Measurements from ENCODE around the gene ZC3H7B. TPM values are rescaled to one million over a fixed set of nuclear protein-coding genes. Genes with fewer than 3 reads are reported as not detected.

Gene ZC3H7B
- total and polyA plus RNA-seq, 2 experiments from 2014 or later = 5.7 to 61.5 TPM

DNA sequence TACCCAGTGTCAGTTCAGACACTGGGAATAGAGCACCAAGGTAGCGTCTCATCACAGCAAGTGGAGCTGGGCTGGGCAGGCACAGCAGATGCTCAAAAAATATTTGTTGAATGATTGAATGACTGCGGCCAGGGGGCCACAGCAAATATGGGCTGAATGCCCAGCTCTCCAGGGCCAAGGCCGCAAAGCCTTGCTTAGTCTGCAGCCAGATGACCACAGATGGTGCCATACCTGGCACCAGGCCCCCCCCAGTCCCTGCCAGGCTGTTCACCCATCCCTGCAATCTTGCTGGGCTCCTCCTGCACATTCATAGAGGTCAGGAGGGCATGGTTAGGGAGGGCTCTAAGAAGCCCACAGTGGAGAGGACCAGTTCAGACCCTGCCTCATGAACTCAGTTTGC is 32.9 kb downstream of the ZC3H7B start (continued):
- TF ChIP-seq CREB1 (CRISPR knock-in tag; IDR thresholded peaks at IDR 0.05; ENCODE audit: low read depth) = no peak
- TF ChIP-seq JUNB (IDR thresholded peaks at IDR 0.05; ENCODE audit: unreplicated experiment) = no peak
- no peak for TF ChIP-seq ZNF331 (CRISPR knock-in tag; IDR thresholded peaks at IDR 0.05; ENCODE audit: low read depth)
- no peak for TF ChIP-seq EZH2phosphoT487 (IDR thresholded peaks at IDR 0.05; ENCODE audit: unreplicated experiment)
- TF ChIP-seq, protein P1, sequence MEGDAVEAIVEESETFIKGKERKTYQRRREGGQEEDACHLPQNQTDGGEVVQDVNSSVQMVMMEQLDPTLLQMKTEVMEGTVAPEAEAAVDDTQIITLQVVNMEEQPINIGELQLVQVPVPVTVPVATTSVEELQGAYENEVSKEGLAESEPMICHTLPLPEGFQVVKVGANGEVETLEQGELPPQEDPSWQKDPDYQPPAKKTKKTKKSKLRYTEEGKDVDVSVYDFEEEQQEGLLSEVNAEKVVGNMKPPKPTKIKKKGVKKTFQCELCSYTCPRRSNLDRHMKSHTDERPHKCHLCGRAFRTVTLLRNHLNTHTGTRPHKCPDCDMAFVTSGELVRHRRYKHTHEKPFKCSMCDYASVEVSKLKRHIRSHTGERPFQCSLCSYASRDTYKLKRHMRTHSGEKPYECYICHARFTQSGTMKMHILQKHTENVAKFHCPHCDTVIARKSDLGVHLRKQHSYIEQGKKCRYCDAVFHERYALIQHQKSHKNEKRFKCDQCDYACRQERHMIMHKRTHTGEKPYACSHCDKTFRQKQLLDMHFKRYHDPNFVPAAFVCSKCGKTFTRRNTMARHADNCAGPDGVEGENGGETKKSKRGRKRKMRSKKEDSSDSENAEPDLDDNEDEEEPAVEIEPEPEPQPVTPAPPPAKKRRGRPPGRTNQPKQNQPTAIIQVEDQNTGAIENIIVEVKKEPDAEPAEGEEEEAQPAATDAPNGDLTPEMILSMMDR (conservative IDR thresholded peaks at IDR 0.05; ENCODE audit: low read depth in 2 of 2) = no peak
- TF ChIP-seq, protein P2, sequence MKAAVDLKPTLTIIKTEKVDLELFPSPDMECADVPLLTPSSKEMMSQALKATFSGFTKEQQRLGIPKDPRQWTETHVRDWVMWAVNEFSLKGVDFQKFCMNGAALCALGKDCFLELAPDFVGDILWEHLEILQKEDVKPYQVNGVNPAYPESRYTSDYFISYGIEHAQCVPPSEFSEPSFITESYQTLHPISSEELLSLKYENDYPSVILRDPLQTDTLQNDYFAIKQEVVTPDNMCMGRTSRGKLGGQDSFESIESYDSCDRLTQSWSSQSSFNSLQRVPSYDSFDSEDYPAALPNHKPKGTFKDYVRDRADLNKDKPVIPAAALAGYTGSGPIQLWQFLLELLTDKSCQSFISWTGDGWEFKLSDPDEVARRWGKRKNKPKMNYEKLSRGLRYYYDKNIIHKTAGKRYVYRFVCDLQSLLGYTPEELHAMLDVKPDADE (IDR thresholded peaks at IDR 0.05) = no peak

DNA sequence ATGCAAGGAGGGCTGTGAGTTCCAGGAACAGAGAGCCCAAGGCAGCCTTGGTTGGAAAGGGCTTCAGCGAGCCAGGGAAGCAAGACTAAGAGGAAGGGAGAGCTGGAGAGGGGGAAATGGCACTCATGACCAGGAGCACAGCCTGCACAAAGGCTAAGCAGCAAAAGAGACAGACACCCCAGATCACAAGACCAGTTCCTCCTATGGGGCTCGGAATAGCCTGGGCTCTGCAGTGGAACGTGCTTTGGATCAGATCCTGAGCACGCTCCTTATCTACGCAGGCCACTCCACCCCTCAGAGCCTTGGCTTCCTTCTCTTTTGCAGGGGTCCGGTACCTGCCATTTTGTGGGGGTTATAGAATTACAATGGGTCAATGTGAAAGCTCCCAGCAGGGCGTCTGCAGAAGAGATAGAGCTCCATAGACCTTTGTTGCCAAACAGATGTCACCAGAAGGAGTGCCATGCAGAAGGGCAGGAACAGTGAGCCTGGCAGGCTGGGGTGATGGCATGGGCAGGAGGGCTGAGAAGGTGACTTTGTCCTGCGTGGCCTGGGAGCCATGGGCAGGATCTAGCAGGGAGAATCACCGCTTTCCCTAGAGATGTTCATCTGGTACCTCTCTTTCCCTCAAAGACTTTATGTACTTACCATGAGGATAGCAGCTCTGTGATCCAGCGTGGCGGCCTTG is 33.8 kb downstream of the ZC3H7B start:
- Histone ChIP-seq H3K4me3 (no peak overlapping the region), H3K36me3 (ENCODE audit: insufficient read depth) (peaks cover 4% of the 10 kb centered on the region; the same call in 1 of the 2 replicates), H4K20me1 (replicated peaks; ENCODE audit: insufficient read depth) (peaks cover 5% of the 10 kb centered on the region; the same call in 1 of the 2 replicates), H2AFZ (no peak overlapping the region), H3K27me3 (ENCODE audit: insufficient read depth) (no peaks in the 10 kb centered on the region), H3K79me2 (replicated peaks; ENCODE audit: insufficient read depth) (no peaks in the 10 kb centered on the region), H3K4me1 (ENCODE audit: insufficient read depth) (no peaks in the 10 kb centered on the region), H3F3A (replicated peaks; ENCODE audit: low read depth) (no peaks in the 10 kb centered on the region), H3K27ac (ENCODE audit: low read depth) (no peak overlapping the region), H3K9me2 (ENCODE audit: insufficient read depth) (no peaks in the 10 kb centered on the region), H3K4me2 (no peak overlapping the region)
- H3K36me3 Mint-ChIP-seq (ENCODE audit: low read depth) = peaks cover 39% of the 10 kb centered on the region
- peak; percentile 14; the same call in 1 of the 3 replicates for ATAC-seq
- no peak overlapping the region for H3K27ac Mint-ChIP-seq
- H3K4me1 Mint-ChIP-seq = peaks cover 2% of the 10 kb centered on the region; the same call in 1 of the 3 replicates
- no peak overlapping the region; the same call in 2 of the 3 replicates for H3K4me3 Mint-ChIP-seq
- no peak for DNase-seq (ENCODE audit: low spot score)
- peaks cover 9% of the 10 kb centered on the region for H3K27me3 Mint-ChIP-seq (ENCODE audit: insufficient read depth, low read depth, poor library complexity)
- no peaks in the 10 kb centered on the region for H3K9me3 Mint-ChIP-seq
- TF ChIP-seq, protein P3, sequence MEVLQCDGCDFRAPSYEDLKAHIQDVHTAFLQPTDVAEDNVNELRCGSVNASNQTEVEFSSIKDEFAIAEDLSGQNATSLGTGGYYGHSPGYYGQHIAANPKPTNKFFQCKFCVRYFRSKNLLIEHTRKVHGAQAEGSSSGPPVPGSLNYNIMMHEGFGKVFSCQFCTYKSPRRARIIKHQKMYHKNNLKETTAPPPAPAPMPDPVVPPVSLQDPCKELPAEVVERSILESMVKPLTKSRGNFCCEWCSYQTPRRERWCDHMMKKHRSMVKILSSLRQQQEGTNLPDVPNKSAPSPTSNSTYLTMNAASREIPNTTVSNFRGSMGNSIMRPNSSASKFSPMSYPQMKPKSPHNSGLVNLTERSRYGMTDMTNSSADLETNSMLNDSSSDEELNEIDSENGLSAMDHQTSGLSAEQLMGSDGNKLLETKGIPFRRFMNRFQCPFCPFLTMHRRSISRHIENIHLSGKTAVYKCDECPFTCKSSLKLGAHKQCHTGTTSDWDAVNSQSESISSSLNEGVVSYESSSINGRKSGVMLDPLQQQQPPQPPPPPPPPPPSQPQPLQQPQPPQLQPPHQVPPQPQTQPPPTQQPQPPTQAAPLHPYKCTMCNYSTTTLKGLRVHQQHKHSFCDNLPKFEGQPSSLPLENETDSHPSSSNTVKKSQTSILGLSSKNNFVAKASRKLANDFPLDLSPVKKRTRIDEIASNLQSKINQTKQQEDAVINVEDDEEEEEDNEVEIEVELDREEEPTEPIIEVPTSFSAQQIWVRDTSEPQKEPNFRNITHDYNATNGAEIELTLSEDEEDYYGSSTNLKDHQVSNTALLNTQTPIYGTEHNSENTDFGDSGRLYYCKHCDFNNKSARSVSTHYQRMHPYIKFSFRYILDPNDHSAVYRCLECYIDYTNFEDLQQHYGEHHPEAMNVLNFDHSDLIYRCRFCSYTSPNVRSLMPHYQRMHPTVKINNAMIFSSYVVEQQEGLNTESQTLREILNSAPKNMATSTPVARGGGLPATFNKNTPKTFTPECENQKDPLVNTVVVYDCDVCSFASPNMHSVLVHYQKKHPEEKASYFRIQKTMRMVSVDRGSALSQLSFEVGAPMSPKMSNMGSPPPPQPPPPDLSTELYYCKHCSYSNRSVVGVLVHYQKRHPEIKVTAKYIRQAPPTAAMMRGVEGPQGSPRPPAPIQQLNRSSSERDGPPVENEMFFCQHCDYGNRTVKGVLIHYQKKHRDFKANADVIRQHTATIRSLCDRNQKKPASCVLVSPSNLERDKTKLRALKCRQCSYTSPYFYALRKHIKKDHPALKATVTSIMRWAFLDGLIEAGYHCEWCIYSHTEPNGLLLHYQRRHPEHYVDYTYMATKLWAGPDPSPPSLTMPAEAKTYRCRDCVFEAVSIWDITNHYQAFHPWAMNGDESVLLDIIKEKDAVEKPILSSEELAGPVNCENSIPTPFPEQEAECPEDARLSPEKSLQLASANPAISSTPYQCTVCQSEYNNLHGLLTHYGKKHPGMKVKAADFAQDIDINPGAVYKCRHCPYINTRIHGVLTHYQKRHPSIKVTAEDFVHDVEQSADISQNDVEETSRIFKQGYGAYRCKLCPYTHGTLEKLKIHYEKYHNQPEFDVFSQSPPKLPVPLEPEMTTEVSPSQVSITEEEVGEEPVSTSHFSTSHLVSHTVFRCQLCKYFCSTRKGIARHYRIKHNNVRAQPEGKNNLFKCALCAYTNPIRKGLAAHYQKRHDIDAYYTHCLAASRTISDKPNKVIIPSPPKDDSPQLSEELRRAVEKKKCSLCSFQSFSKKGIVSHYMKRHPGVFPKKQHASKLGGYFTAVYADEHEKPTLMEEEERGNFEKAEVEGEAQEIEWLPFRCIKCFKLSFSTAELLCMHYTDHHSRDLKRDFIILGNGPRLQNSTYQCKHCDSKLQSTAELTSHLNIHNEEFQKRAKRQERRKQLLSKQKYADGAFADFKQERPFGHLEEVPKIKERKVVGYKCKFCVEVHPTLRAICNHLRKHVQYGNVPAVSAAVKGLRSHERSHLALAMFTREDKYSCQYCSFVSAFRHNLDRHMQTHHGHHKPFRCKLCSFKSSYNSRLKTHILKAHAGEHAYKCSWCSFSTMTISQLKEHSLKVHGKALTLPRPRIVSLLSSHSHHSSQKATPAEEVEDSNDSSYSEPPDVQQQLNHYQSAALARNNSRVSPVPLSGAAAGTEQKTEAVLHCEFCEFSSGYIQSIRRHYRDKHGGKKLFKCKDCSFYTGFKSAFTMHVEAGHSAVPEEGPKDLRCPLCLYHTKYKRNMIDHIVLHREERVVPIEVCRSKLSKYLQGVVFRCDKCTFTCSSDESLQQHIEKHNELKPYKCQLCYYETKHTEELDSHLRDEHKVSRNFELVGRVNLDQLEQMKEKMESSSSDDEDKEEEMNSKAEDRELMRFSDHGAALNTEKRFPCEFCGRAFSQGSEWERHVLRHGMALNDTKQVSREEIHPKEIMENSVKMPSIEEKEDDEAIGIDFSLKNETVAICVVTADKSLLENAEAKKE (CRISPR knock-in tag; IDR thresholded peaks at IDR 0.05) = no peak
- TF ChIP-seq, protein P4, sequence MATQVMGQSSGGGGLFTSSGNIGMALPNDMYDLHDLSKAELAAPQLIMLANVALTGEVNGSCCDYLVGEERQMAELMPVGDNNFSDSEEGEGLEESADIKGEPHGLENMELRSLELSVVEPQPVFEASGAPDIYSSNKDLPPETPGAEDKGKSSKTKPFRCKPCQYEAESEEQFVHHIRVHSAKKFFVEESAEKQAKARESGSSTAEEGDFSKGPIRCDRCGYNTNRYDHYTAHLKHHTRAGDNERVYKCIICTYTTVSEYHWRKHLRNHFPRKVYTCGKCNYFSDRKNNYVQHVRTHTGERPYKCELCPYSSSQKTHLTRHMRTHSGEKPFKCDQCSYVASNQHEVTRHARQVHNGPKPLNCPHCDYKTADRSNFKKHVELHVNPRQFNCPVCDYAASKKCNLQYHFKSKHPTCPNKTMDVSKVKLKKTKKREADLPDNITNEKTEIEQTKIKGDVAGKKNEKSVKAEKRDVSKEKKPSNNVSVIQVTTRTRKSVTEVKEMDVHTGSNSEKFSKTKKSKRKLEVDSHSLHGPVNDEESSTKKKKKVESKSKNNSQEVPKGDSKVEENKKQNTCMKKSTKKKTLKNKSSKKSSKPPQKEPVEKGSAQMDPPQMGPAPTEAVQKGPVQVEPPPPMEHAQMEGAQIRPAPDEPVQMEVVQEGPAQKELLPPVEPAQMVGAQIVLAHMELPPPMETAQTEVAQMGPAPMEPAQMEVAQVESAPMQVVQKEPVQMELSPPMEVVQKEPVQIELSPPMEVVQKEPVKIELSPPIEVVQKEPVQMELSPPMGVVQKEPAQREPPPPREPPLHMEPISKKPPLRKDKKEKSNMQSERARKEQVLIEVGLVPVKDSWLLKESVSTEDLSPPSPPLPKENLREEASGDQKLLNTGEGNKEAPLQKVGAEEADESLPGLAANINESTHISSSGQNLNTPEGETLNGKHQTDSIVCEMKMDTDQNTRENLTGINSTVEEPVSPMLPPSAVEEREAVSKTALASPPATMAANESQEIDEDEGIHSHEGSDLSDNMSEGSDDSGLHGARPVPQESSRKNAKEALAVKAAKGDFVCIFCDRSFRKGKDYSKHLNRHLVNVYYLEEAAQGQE (IDR thresholded peaks at IDR 0.05; ENCODE audit: unreplicated experiment) = no peak
- TF ChIP-seq STAT1 (IDR thresholded peaks at IDR 0.05; ENCODE audit: unreplicated experiment) (no peak), EZH2phosphoT487 (IDR thresholded peaks at IDR 0.05; ENCODE audit: unreplicated experiment) (no peak), ZNF331 (CRISPR knock-in tag; IDR thresholded peaks at IDR 0.05; ENCODE audit: low read depth) (no peak), JUNB (IDR thresholded peaks at IDR 0.05; ENCODE audit: unreplicated experiment) (no peak), EZH2 (IDR thresholded peaks at IDR 0.05; ENCODE audit: low read depth, unreplicated experiment) (no peak), NANOG (IDR thresholded peaks at IDR 0.05; ENCODE audit: borderline replicate concordance) (no peak), POLR2AphosphoS5 (IDR thresholded peaks at IDR 0.05; ENCODE audit: low read depth) (no peak)
